HCT116 (cell line): ENCODE data around the gene TIAM2. TPM values are rescaled to one million over a fixed set of nuclear protein-coding genes. Genes with fewer than 3 reads are reported as not detected.
A peak's percentile ranks its signal among the peaks of the same experiment; 100 is the strongest.

ENCODE experiments used
- ATAC-seq: fragments of 200-7000 bp; cut with Tn5 transposase; 2 replicates; pipeline ENCODE4 v1.9.1; 2020; ENCODE audit warnings: mild to moderate bottlenecking, moderate library complexity
- BruUV-seq: library from RNA; stranded (reverse); fragments of 400-500 nt; replicated peaks from 2 replicates; lab custom pipeline; 2021; lab: Mats Ljungman, UMichigan
- CTCF ChIA-PET: fragments of 300-600 bp; sonication (Branson Sonifier 250); formaldehyde crosslinking; loops from one replicate; lab custom pipeline; 2021; ENCODE audit warnings: antibody characterized with exemption; lab: Charles Lee
- POLR2A ChIA-PET: fragments of 300-600, 350-600 bp; sonication (Branson Sonifier 250); formaldehyde crosslinking; loops from one replicate; lab custom pipeline; 2021; ENCODE audit warnings: antibody characterized with exemption; lab: Charles Lee
- RAD21 ChIA-PET, 2 experiments: fragments of 300-600 bp; sonication (Branson Sonifier 250); formaldehyde crosslinking; loops; one replicate each; lab custom pipeline; 2023; ENCODE audit warnings: low total read pairs in 2 of 2; ENCODE audit not compliant: uncharacterized antibody in 2 of 2, unreplicated experiment in 2 of 2, low non-redundant PET in 1 of 2; lab: Charles Lee
- DNase-seq: peaks from one replicate; pipeline ENCODE4 v3.0.0-alpha.2; 2010; ENCODE audit warnings: low read depth, low spot score
- H2AFZ ChIP-seq: fragments of 200-600 bp; shearing (Covaris generic), sonication (generic); 2 replicates; pipeline ENCODE4 v1.6.1; 2017; ENCODE audit warnings: low read depth, mixed run types, mixed read lengths, antibody characterized with exemption, low read length; ENCODE audit not compliant: poor library complexity, severe bottlenecking
- H3K27ac ChIP-seq: 2 replicates; pipeline ENCODE4 v1.5.1; 2012; ENCODE audit warnings: low read depth, low read length
- H3K27me3 ChIP-seq: fragments of 200-600 bp; sonication (generic); 2 replicates; pipeline ENCODE4 v1.6.1; 2016; ENCODE audit warnings: mixed run types, low read length, mixed read lengths; ENCODE audit not compliant: insufficient read depth
- H3K36me3 ChIP-seq, 2 experiments: fragments of 200-500 bp in 1 of 2; fragments of 200-600 bp in 1 of 2; sonication (Bioruptor generic) in 1 of 2; sonication (generic) in 1 of 2; 2 replicates each; pipeline versions ENCODE4 v1.5.1 to v1.6.1; 2014 to 2016; ENCODE audit warnings: low read length in 2 of 2, inconsistent platforms in 1 of 2, mixed read lengths in 1 of 2, mixed run types in 1 of 2; ENCODE audit not compliant: insufficient read depth in 2 of 2, control insufficient read depth in 1 of 2
- H3K4me1 ChIP-seq, 2 experiments: fragments of 200-600 bp in 1 of 2; sonication (generic) in 1 of 2; 2 replicates each; pipeline versions ENCODE4 v1.5.1 to v1.6.1; 2012 to 2017; ENCODE audit warnings: low read length in 2 of 2, inconsistent platforms in 1 of 2, mild to moderate bottlenecking in 1 of 2, mixed read lengths in 1 of 2, mixed run types in 1 of 2, moderate library complexity in 1 of 2; ENCODE audit not compliant: insufficient read depth in 2 of 2, control insufficient read depth in 1 of 2
- H3K4me2 ChIP-seq: fragments of 200-600 bp; sonication (generic); 2 replicates; pipeline ENCODE4 v1.6.1; 2017; ENCODE audit warnings: mixed run types, low read length, mixed read lengths
- H3K4me3 ChIP-seq, 2 experiments: fragments of 200-600 bp in 1 of 2; sonication (generic) in 1 of 2; replicated peaks in 1 of 2; 2 replicates each; pipeline ENCODE4 v1.5.1; 2011 to 2016; ENCODE audit warnings: low read length in 2 of 2, control low read depth in 1 of 2, low read depth in 1 of 2, mild to moderate bottlenecking in 1 of 2, mixed read lengths in 1 of 2, mixed run types in 1 of 2
- H3K79me2 ChIP-seq: fragments of 200-600 bp; sonication (generic); 2 replicates; pipeline ENCODE4 v1.6.1; 2017; ENCODE audit warnings: mild to moderate bottlenecking, mixed run types, low read length, moderate library complexity, mixed read lengths; ENCODE audit not compliant: insufficient read depth
- H3K9ac ChIP-seq: fragments of 200-600 bp; sonication (generic); 2 replicates; pipeline ENCODE4 v1.6.1; 2016; ENCODE audit warnings: low read length, mixed read lengths
- H3K9me2 ChIP-seq: fragments of 200-600 bp; sonication (generic), shearing (Covaris generic); 2 replicates; pipeline ENCODE4 v1.6.1; 2017; ENCODE audit warnings: mixed run types, mild to moderate bottlenecking, moderate library complexity; ENCODE audit not compliant: insufficient read depth
- H3K9me3 ChIP-seq, 2 experiments: fragments of 200-500 bp in 1 of 2; fragments of 200-600 bp in 1 of 2; sonication (Bioruptor generic) in 1 of 2; sonication (generic) in 1 of 2; 2 replicates each; pipeline ENCODE4 v1.6.1; 2014 to 2017; ENCODE audit warnings: low read length in 2 of 2, mixed read lengths in 2 of 2, inconsistent platforms in 1 of 2, low read depth in 1 of 2, mild to moderate bottlenecking in 1 of 2, mixed run types in 1 of 2, moderate library complexity in 1 of 2; ENCODE audit not compliant: control insufficient read depth in 1 of 2, insufficient read depth in 1 of 2
- H4K20me1 ChIP-seq: fragments of 200-600 bp; sonication (generic), shearing (Covaris generic); 2 replicates; pipeline ENCODE4 v1.6.1; 2017; ENCODE audit warnings: mixed run types, mild to moderate bottlenecking, moderate library complexity; ENCODE audit not compliant: insufficient read depth
- ATF3 ChIP-seq: IDR thresholded peaks from 2 replicates; pipeline ENCODE4 v1.6.1; 2012
- CBX3 ChIP-seq: IDR thresholded peaks from 2 replicates; pipeline ENCODE4 v1.6.1; 2012; ENCODE audit warnings: low read depth
- CEBPB ChIP-seq: IDR thresholded peaks from 2 replicates; pipeline ENCODE4 v1.6.1; 2012; ENCODE audit warnings: low read depth
- FOSL1 ChIP-seq: IDR thresholded peaks from 2 replicates; pipeline ENCODE4 v1.6.1; 2012; ENCODE audit warnings: low read depth
- JUND ChIP-seq: IDR thresholded peaks from 2 replicates; pipeline ENCODE4 v1.6.1; 2012
- MAX ChIP-seq: IDR thresholded peaks from 2 replicates; pipeline ENCODE4 v1.6.1; 2012
- POLR2AphosphoS5 ChIP-seq: IDR thresholded peaks from 2 replicates; pipeline ENCODE4 v1.6.1; 2011; ENCODE audit warnings: mild to moderate bottlenecking, low read depth, low read length, moderate library complexity
- RAD21 ChIP-seq: IDR thresholded peaks from 2 replicates; pipeline ENCODE4 v1.6.1; 2012; ENCODE audit warnings: low read depth, mild to moderate bottlenecking
- SIN3A ChIP-seq: IDR thresholded peaks from 2 replicates; pipeline ENCODE4 v1.6.1; 2012; ENCODE audit warnings: low read depth
- SP1 ChIP-seq: IDR thresholded peaks from 2 replicates; pipeline ENCODE4 v1.6.1; 2012; ENCODE audit warnings: low read depth
- TCF7L2 ChIP-seq: IDR thresholded peaks from 2 replicates; pipeline ENCODE4 v1.7.0; 2011; ENCODE audit warnings: borderline replicate concordance, inconsistent platforms; ENCODE audit not compliant: insufficient read depth, insufficient read length; ENCODE audit errors: extremely low read depth
- YY1 ChIP-seq: IDR thresholded peaks from 2 replicates; pipeline ENCODE4 v1.6.1; 2011; ENCODE audit warnings: low read length, low read depth, moderate library complexity, mild to moderate bottlenecking; ENCODE audit not compliant: insufficient replicate concordance; ENCODE audit errors: extremely low read depth
- ZBTB33 ChIP-seq: IDR thresholded peaks from 2 replicates; pipeline ENCODE4 v1.6.1; 2011; ENCODE audit warnings: mild to moderate bottlenecking, low read length, moderate library complexity; ENCODE audit not compliant: insufficient replicate concordance; ENCODE audit errors: extremely low read depth
- ZNF274 ChIP-seq: fragments of 200-500 bp; sonication (Bioruptor generic); IDR thresholded peaks from 2 replicates; pipeline ENCODE4 v1.6.1; 2014; ENCODE audit warnings: mild to moderate bottlenecking, low read depth, low read length, inconsistent platforms
- intact Hi-C: fragments of 100-400 bp; cut with micrococcal nuclease; formaldehyde crosslinking; loops from 2 replicates; pipeline ENCODE4 v1.10.0; 2022
- total RNA-seq: library from RNA; stranded (reverse); gene quantifications from one replicate; pipeline ENCODE4 v1.2.1, GENCODE V29; 2021; ENCODE audit not compliant: unreplicated experiment
- TF ChIP-seq, protein P1 (sequence below), 3 experiments: fragments of 200-600 bp in 1 of 3; sonication (generic) in 1 of 3; IDR thresholded peaks in 2 of 3; conservative IDR thresholded peaks in 1 of 3; 2 replicates each; pipeline ENCODE4 v1.5.1; 2012 to 2017; ENCODE audit warnings: low read depth in 2 of 3, low read length in 2 of 3, antibody characterized with exemption in 1 of 3, borderline replicate concordance in 1 of 3, control low read depth in 1 of 3, mild to moderate bottlenecking in 1 of 3, mixed read lengths in 1 of 3, mixed run types in 1 of 3, moderate library complexity in 1 of 3; ENCODE audit not compliant: insufficient read depth in 1 of 3

The TIAM2 gene
- total RNA-seq, 1 experiment from 2014 or later: 9.4 TPM

GRCh38 chr6:154996016-154996590 is 988 bp downstream of the TIAM2 start:
- H4K20me1 ChIP-seq: no peaks in the 10 kb centered on the region
- ChIA-PET CTCF (no interaction called here), RAD21 (no interaction called here), POLR2A (no interaction called here)
- intact Hi-C loops: no loop called here
- no peaks in the 10 kb centered on the region for H3K36me3 ChIP-seq
- ATAC-seq (no peak), DNase-seq (no peak)
- peak overlapping the region; percentile 57 for H3K9ac ChIP-seq
- no peaks in the 10 kb centered on the region for H3K27me3 ChIP-seq
- H3K79me2 ChIP-seq: no peaks in the 10 kb centered on the region
- H3K4me3 ChIP-seq: peak overlapping the region; percentile 45 to 71
- H3K27ac ChIP-seq: peak overlapping the region; percentile 39; the same call in 1 of the 2 replicates
- no TSS peak for BruUV-seq
- no peaks in the 10 kb centered on the region for H3K9me2 ChIP-seq
- peak overlapping the region; percentile 61 for H2AFZ ChIP-seq
- TF ChIP-seq RAD21 (peak; percentile 33), MAX (0 out of 2 replicates have a peak, but pooled peaks have one; percentile 1), FOSL1 (no peak)
- peak overlapping the region; percentile 97 for H3K4me2 ChIP-seq
- H3K4me1 ChIP-seq: peaks cover 12 to 19% of the 10 kb centered on the region in 2 experiments
- H3K9me3 ChIP-seq: no peaks in the 10 kb centered on the region

DNA sequence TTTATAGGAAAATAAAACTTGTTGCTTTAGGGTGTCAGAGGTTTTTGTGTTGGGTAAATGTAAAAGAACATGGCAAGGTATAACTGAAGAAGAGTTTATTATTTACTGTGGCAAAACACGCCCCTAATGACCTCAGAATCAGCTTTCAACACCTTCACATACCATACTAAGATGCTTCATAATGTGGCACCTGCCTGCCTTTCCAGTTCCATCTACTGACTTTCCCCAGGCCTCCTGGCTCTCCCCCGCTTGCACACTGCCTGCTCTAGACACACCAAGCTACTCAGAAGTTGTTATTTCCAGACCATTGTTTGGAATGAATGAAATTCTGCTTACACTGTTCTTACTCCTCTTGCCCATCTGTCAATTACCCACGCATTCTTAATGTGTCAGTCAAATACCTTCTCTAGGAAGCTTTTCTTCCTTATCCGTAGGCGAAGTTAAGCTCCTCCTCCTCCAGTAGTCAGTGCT is 1.8 kb downstream of the TIAM2 start:
- POLR2A ChIA-PET: no interaction called here
- no peaks in the 10 kb centered on the region for H3K9me3 ChIP-seq
- H3K9ac ChIP-seq: no peak overlapping the region
- H2AFZ ChIP-seq: no peak overlapping the region
- TSS peak; percentile 55 for BruUV-seq
- RAD21 ChIA-PET: interaction anchor here in 1 of 2 experiments (1.1 kb wide), 1 partner anchor 15 kb away, joined by 4 read pairs; no protein-coding TSS in a partner anchor
- no peak overlapping the region for H3K4me2 ChIP-seq
- CTCF ChIA-PET: no interaction called here
- no peak overlapping the region for H3K4me3 ChIP-seq
- H3K79me2 ChIP-seq: no peaks in the 10 kb centered on the region
- H3K27me3 ChIP-seq: no peaks in the 10 kb centered on the region
- no peak for DNase-seq
- H3K27ac ChIP-seq: no peak overlapping the region
- H3K36me3 ChIP-seq: no peaks in the 10 kb centered on the region
- H3K9me2 ChIP-seq: no peaks in the 10 kb centered on the region
- H4K20me1 ChIP-seq: no peaks in the 10 kb centered on the region
- intact Hi-C loops: no loop called here
- no peak for ATAC-seq
- peaks cover 12 to 19% of the 10 kb centered on the region in 2 experiments for H3K4me1 ChIP-seq
- TF ChIP-seq JUND (no peak), YY1 (no peak), ZNF274 (no peak), SP1 (no peak), MAX (no peak), RAD21 (no peak), TCF7L2 (no peak), ATF3 (no peak), POLR2AphosphoS5 (no peak), ZBTB33 (no peak), CBX3 (no peak), SIN3A (no peak), CEBPB (no peak)
- TF ChIP-seq, protein P1, sequence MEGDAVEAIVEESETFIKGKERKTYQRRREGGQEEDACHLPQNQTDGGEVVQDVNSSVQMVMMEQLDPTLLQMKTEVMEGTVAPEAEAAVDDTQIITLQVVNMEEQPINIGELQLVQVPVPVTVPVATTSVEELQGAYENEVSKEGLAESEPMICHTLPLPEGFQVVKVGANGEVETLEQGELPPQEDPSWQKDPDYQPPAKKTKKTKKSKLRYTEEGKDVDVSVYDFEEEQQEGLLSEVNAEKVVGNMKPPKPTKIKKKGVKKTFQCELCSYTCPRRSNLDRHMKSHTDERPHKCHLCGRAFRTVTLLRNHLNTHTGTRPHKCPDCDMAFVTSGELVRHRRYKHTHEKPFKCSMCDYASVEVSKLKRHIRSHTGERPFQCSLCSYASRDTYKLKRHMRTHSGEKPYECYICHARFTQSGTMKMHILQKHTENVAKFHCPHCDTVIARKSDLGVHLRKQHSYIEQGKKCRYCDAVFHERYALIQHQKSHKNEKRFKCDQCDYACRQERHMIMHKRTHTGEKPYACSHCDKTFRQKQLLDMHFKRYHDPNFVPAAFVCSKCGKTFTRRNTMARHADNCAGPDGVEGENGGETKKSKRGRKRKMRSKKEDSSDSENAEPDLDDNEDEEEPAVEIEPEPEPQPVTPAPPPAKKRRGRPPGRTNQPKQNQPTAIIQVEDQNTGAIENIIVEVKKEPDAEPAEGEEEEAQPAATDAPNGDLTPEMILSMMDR (IDR thresholded peaks at IDR 0.05 in 2 of 3, conservative IDR thresholded peaks at IDR 0.05 in 1 of 3; ENCODE audit: borderline replicate concordance in 1 of 3, insufficient read depth in 1 of 3, low read depth in 2 of 3, low read length in 2 of 3): no peak
